SW 1271 (cell line): ENCODE measurements around the gene ANXA2.
A peak's percentile ranks its signal among the peaks of the same experiment; 100 is the strongest.
"Not testable (repeated sequence)": the region's sequence is repeated elsewhere in the genome, so short reads cannot be mapped to it uniquely, and the experiment has no call there.

Experiments
- DNase-seq, 2 experiments: peaks; one replicate each; lab custom pipeline; 2025; lab: John Stamatoyannopoulos, UW

ANXA2 gene

GRCh38 chr15:60397772-60398445, at the start of gene ANXA2:
TSS of gene ANXA2 (minus strand) at chr15:60397986. CDS start at chr15:60386075, 11,911 bp downstream.
- peak; percentile 67 to 85 for DNase-seq

- DNase-seq = peak in 1 of 2 experiments; percentile 51
These were observed 46.6 kb upstream of the ANXA2 start for GRCh38 chr15:60444289-60444912.

- DNase-seq = no peak
These were observed 45.0 kb upstream of the ANXA2 start for GRCh38 chr15:60442763-60443162.

- no peak for DNase-seq
These were observed 44.4 kb upstream of the ANXA2 start for GRCh38 chr15:60442031-60442650.

- no peak for DNase-seq
These were observed 43.5 kb upstream of the ANXA2 start for GRCh38 chr15:60441331-60441730.

GRCh38 chr15:60438646-60439045, 40.9 kb upstream of the ANXA2 start:
- no peak for DNase-seq

- no peak for DNase-seq
These were observed 31.1 kb upstream of the ANXA2 start for GRCh38 chr15:60428935-60429334.

- peak in 1 of 2 experiments; percentile 17 for DNase-seq
These were observed 29.2 kb upstream of the ANXA2 start for GRCh38 chr15:60426870-60427508.

- no peak for DNase-seq
These were observed 27.7 kb upstream of the ANXA2 start for GRCh38 chr15:60425461-60425860.

- no peak for DNase-seq
These were observed 26.2 kb upstream of the ANXA2 start for GRCh38 chr15:60424006-60424405.

- peak; percentile 50 to 92 for DNase-seq
These were observed 25.8 kb upstream of the ANXA2 start for GRCh38 chr15:60423537-60423936.

GRCh38 chr15:60421544-60421943, 23.8 kb upstream of the ANXA2 start:
- peak; percentile 31 to 58 for DNase-seq

GRCh38 chr15:60420203-60420716, 22.5 kb upstream of the ANXA2 start:
- no peak for DNase-seq

- no peak for DNase-seq
These were observed 22.0 kb upstream of the ANXA2 start for GRCh38 chr15:60419753-60420152.

GRCh38 chr15:60418096-60418495, 20.3 kb upstream of the ANXA2 start:
- DNase-seq = no peak

- DNase-seq = no peak
These were observed 19.3 kb upstream of the ANXA2 start for GRCh38 chr15:60417112-60417511.

GRCh38 chr15:60416484-60416883, 18.7 kb upstream of the ANXA2 start:
- DNase-seq = no peak

GRCh38 chr15:60414016-60414682, 16.4 kb upstream of the ANXA2 start:
- no peak for DNase-seq

- no peak for DNase-seq
These were observed 15.5 kb upstream of the ANXA2 start for GRCh38 chr15:60413231-60413824.

GRCh38 chr15:60412807-60413206, 15.0 kb upstream of the ANXA2 start:
- DNase-seq = not testable (repeated sequence)

GRCh38 chr15:60411774-60412425, 14.1 kb upstream of the ANXA2 start:
- no peak for DNase-seq
